Common myeloid progenitor, CD34-positive (primary cell): Measurements from ENCODE around the gene ZNF622.
"Not testable (repeated sequence)": the region's sequence is repeated elsewhere in the genome, so short reads cannot be mapped to it uniquely, and the experiment has no call there.

Source experiments
- CTCF ChIA-PET: fragments of 350-600 bp; sonication (Branson Sonifier 250); formaldehyde crosslinking; loops from one replicate; lab custom pipeline; 2021; ENCODE audit warnings: antibody characterized with exemption; lab: Charles Lee
- POLR2A ChIA-PET: fragments of 350-600 bp; sonication (Branson Sonifier 250); formaldehyde crosslinking; loops from one replicate; lab custom pipeline; 2021; ENCODE audit warnings: antibody characterized with exemption; lab: Charles Lee
- DNase-seq, 3 donors: peaks; one replicate each; pipeline versions ENCODE4 v3.0.0 to v3.0.0-alpha.2; 2013
- H3K27ac ChIP-seq, 2 experiments: 1 replicate in 1 of 2; 2 replicates in 1 of 2; pipeline ENCODE4 v1.7.0; 2013; ENCODE audit warnings: inconsistent platforms in 2 of 2, low read length in 2 of 2, mild to moderate bottlenecking in 2 of 2, low read depth in 1 of 2, moderate library complexity in 1 of 2; ENCODE audit not compliant: severe bottlenecking in 2 of 2, insufficient read depth in 1 of 2, poor library complexity in 1 of 2
- H3K27me3 ChIP-seq, 5 experiments: replicated peaks in 2 of 5; 1 replicate in 3 of 5; 2 replicates in 2 of 5; pipeline versions ENCODE4 v1.6.1 to v1.7.0; 2013; ENCODE audit warnings: low read length in 4 of 5, mild to moderate bottlenecking in 2 of 5, moderate library complexity in 2 of 5, inconsistent platforms in 1 of 5; ENCODE audit not compliant: insufficient read depth in 5 of 5, control insufficient read depth in 4 of 5
- H3K36me3 ChIP-seq, 4 experiments: 1 replicate in 2 of 4; 2 replicates in 2 of 4; pipeline versions ENCODE4 v1.6.1 to v1.7.0; 2013; ENCODE audit warnings: low read length in 3 of 4, control low read depth in 1 of 4, mild to moderate bottlenecking in 1 of 4; ENCODE audit not compliant: control insufficient read depth in 4 of 4, insufficient read depth in 4 of 4
- H3K4me1 ChIP-seq, 4 experiments: 1 replicate in 3 of 4; 2 replicates in 1 of 4; pipeline versions ENCODE4 v1.6.1 to v1.7.1; 2013; ENCODE audit warnings: low read length in 3 of 4, mild to moderate bottlenecking in 3 of 4, control low read depth in 1 of 4, inconsistent platforms in 1 of 4, moderate library complexity in 1 of 4; ENCODE audit not compliant: control insufficient read depth in 4 of 4, insufficient read depth in 4 of 4; ENCODE audit errors: control extremely low read depth in 1 of 4
- H3K4me3 ChIP-seq, 7 experiments: 1 replicate in 4 of 7; 2 replicates in 3 of 7; pipeline versions ENCODE4 v1.5.1 to v1.7.0; 2013; ENCODE audit warnings: mild to moderate bottlenecking in 7 of 7, low read length in 6 of 7, moderate library complexity in 6 of 7, inconsistent platforms in 2 of 7, low read depth in 2 of 7, control low read depth in 1 of 7; ENCODE audit not compliant: insufficient read depth in 4 of 7, control insufficient read depth in 1 of 7; ENCODE audit errors: extremely low read depth in 1 of 7
- H3K9me3 ChIP-seq, 5 experiments: 1 replicate in 4 of 5; 2 replicates in 1 of 5; pipeline versions ENCODE4 v1.6.1 to v1.7.1; 2013; ENCODE audit warnings: low read length in 4 of 5, mild to moderate bottlenecking in 2 of 5, inconsistent platforms in 1 of 5, low read depth in 1 of 5, moderate library complexity in 1 of 5; ENCODE audit not compliant: control insufficient read depth in 4 of 5, insufficient read depth in 2 of 5; ENCODE audit errors: control extremely low read depth in 1 of 5
- WGBS: methylation state at CpG from one replicate; pipeline ENCODE4 v1.1.5; 2013; ENCODE audit not compliant: insufficient coverage; 5-methylcytosine and 5-hydroxymethylcytosine counted together

Gene ZNF622

DNA sequence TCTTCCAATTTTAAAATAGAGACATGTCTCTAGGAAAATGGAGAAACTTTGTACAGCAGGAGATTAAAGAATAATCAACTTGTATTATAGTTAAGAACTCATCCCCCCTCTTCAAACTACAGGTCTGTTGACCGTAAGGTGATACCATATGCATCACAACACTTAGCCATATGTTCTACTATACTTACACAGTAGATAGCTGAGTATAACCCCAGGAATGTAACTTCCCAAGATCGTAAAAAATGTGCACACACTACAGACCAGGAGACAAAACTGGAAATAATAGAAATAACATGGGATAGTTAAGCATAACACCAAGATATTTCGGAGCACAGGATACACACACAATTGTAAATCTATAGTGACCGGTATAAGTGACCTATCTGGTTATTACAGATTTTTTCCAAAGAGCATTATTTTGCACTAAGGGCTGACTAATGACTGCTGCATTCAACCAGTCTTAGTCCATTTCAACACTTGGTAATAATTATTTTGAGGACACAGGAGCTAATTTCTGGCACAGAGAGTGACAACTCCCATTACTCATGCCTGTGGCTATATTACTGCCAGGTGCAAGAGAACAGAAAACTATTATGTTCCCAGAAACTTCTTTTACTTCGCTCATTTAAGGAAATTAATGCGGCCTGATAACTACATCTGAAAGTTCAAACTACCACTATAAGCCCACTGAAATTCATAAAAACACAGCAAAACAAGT lies 15.4 kb upstream of the ZNF622 start:
- Histone ChIP-seq H3K36me3 (no peaks in the 10 kb centered on the region), H3K4me1 (no peaks in the 10 kb centered on the region), H3K9me3 (peaks cover 0 to 3% (median 0%) of the 10 kb centered on the region in 5 experiments), H3K27ac (no peak overlapping the region), H3K4me3 (no peak overlapping the region), H3K27me3 (no peaks in the 10 kb centered on the region)
- 79% methylated on average over 5 of the region's 6 CpGs for WGBS
- CTCF ChIA-PET: interaction anchor here (1.1 to 2.2 kb wide), 2 partner anchors 9 to 710 kb away, joined by 3 to 7 read pairs; no protein-coding TSS in a partner anchor
- POLR2A ChIA-PET: no interaction called here
- no peak for DNase-seq

DNA sequence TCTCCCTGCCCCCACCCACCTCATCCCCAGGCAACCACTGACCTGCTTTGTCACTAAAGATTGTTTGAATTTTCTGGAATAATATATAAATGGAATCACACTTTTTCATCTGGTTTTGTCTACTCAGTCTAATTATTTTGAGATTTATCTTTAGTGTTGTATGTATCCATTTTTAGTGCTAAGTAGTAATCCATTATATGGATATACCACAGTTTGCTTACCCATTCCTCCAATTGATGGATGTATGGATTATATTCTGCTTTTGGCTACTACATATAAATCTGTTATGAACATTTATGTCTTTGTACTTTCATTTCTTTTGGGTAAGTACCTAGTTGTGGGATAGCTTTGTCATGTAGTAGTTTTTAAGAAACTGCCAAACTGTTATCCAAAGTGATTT lies 14.5 kb upstream of the ZNF622 start:
- Histone ChIP-seq H3K4me3 (no peak overlapping the region), H3K9me3 (peaks cover 0 to 3% (median 0%) of the 10 kb centered on the region in 5 experiments), H3K27ac (no peak overlapping the region), H3K4me1 (no peaks in the 10 kb centered on the region), H3K27me3 (no peaks in the 10 kb centered on the region), H3K36me3 (no peaks in the 10 kb centered on the region)
- ChIA-PET CTCF (interaction anchor here (1.1 to 2.2 kb wide), 2 partner anchors 10 to 711 kb away, joined by 3 to 7 read pairs; no protein-coding TSS in a partner anchor), POLR2A (no interaction called here)
- no peak for DNase-seq

DNA sequence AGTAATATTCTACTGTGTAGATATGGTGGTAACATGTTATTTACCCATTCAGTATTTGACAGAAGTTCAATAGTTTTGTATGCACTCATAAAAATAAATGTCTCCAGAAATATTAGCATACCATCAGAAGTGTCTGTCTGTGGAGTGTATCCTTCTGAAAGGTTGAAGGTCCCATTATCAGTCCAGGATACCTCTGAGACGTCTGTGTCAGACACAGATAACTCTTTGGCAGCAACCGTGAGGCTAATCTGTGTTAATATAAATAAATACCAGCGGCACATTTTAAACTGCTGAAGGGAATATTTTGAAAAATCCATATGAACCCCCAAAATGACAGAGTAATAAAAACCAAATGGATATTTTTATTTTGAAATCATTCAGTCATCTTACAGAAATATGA lies 11.9 kb upstream of the ZNF622 start:
- Histone ChIP-seq H3K27ac (no peak overlapping the region), H3K9me3 (peaks cover 0 to 3% (median 0%) of the 10 kb centered on the region in 5 experiments), H3K4me3 (no peak overlapping the region), H3K4me1 (no peaks in the 10 kb centered on the region), H3K27me3 (no peaks in the 10 kb centered on the region), H3K36me3 (peaks cover 0 to 5% (median 0%) of the 10 kb centered on the region in 4 experiments)
- no peak for DNase-seq
- WGBS: 80% methylated on average over 1 of the region's 3 CpGs
- POLR2A ChIA-PET: no interaction called here
- CTCF ChIA-PET: interaction anchor here (1.1 kb wide), 1 partner anchor 13 kb away, joined by 3 read pairs; no protein-coding TSS in a partner anchor

DNA sequence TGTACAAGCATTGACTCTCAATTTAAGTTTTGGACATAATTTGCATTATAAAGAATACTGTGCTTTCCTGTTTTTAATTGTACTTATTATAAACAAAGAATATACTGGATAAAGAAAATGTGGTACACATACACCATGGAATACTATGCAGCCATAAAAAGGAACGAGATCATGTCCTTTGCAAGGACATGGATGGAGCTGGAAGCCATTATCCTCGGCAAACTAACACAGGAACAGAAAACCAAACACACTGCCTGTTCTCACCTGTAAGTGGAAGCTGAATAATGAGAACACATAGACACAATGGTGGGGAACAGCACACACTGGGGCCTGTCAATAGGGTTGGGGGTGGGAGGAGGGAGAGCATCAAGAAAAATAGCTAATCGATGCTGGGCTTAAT lies 10.8 kb upstream of the ZNF622 start:
- not testable (repeated sequence) for H3K27me3 ChIP-seq, H3K4me3 ChIP-seq, H3K36me3 ChIP-seq, H3K27ac ChIP-seq, H3K9me3 ChIP-seq, DNase-seq, H3K4me1 ChIP-seq
- no CpG with 5 or more reads among the region's 3 CpGs for WGBS
- CTCF ChIA-PET: interaction anchor here (0.9 to 1.8 kb wide), 2 partner anchors 14 to 18 kb away, joined by 4 read pairs; no protein-coding TSS in a partner anchor
- POLR2A ChIA-PET: interaction anchor here (0.6 kb wide), 1 partner anchor 464 kb away, joined by 3 read pairs; no protein-coding TSS in a partner anchor

DNA sequence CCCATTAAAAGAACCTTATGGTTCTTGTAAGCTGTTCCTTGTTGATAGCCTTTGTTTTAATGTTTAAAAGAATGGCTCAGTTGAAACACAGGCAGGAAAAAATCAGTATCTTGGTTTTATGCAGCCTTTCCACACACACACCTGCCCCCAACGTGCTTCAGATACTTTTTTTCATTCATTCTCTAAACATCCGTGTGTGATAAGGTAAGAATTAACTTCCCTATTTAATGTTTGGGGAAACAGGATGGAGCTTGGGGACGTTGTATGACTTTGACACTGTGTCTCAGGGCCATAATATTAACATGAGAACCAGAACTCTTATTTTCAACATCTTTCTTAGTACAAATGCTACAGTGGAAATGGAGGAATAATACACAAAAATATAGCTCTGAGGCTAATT lies 5.8 kb upstream of the ZNF622 start:
- H3K9me3 ChIP-seq: no peaks in the 10 kb centered on the region
- no peak overlapping the region for H3K4me3 ChIP-seq
- no CpG with 5 or more reads among the region's 3 CpGs for WGBS
- CTCF ChIA-PET: interaction anchor here (2.5 to 2.8 kb wide), 2 partner anchors 12 to 16 kb away, joined by 10 to 12 read pairs; no protein-coding TSS in a partner anchor
- peaks cover 0 to 8% (median 3%) of the 10 kb centered on the region in 4 experiments for H3K4me1 ChIP-seq
- H3K27me3 ChIP-seq: no peaks in the 10 kb centered on the region
- DNase-seq: no peak
- H3K36me3 ChIP-seq: peaks cover 0 to 8% (median 2%) of the 10 kb centered on the region in 4 experiments
- no peak overlapping the region for H3K27ac ChIP-seq
- POLR2A ChIA-PET: no interaction called here

DNA sequence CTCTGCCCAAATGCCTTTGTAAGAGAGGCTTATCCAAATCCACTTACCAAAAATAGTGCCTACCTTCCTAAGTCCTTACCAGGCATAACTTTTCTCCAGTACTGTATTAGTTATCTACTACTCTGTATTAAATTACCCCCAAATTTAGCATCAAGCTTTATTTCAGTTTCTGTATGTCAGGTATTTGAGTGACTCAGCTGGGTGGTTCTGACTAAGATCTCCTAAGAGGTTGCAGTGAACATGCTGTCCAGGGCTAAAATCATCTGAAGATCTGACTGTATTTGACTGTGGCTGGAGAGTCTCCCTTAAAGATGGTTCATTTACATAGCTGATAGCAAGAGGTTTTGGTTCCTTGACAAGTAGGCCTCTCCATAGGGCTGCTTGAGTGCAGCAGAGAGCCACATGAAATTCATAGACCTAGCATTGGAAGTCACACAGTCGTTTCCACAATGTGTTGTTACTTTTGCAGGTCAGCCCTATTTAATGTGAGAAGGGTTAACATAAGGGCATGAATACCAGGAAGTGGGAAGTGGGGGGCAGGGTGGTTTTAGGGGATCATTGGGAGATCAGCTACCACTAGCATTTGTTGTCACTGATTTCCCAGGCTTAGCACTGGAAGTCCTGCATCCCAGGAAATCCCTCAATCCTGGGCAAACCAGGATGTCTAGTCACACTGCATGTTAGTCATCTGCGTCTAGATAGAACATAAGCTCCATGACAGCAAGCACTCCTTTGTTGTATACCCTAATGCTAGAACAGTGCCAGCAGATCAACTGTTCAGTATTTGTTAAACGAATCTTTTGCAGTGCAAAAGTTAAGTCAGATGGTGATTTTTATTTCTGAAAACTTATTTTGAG lies 2.0 kb upstream of the ZNF622 start:
- H3K4me3 ChIP-seq: peak overlapping the region in 1 of 7 experiments; percentile 83
- H3K9me3 ChIP-seq: no peaks in the 10 kb centered on the region
- 85% methylated on average over 2 of the region's 3 CpGs for WGBS
- H3K27ac ChIP-seq: no peak overlapping the region
- peaks cover 9 to 25% (median 17%) of the 10 kb centered on the region in 4 experiments for H3K4me1 ChIP-seq
- DNase-seq: peak in 2 of 3 donors; percentile 31 to 45
- H3K27me3 ChIP-seq: no peaks in the 10 kb centered on the region
- H3K36me3 ChIP-seq: peaks cover 2 to 15% (median 5%) of the 10 kb centered on the region in 4 experiments
- ChIA-PET POLR2A (interaction anchor here (1.0 kb wide), 1 partner anchor 11 kb away, joined by 3 read pairs; no protein-coding TSS in a partner anchor), CTCF (interaction anchor here (1.2 to 1.6 kb wide), 3 partner anchors 9 to 11 kb away, joined by 3 to 4 read pairs (median 3); no protein-coding TSS in a partner anchor)
